C4-2B (cell line): ENCODE measurements around the gene SIK3.

Source experiments
- CTCF ChIP-seq: fragments of 450-650 bp; conservative IDR thresholded peaks from 2 replicates; pipeline ENCODE4 v1.5.1; 2017; ENCODE audit warnings: mild to moderate bottlenecking
- ZFX ChIP-seq: fragments of 450-650 bp; IDR thresholded peaks from 2 replicates; pipeline ENCODE4 v1.6.1; 2017

DNA sequence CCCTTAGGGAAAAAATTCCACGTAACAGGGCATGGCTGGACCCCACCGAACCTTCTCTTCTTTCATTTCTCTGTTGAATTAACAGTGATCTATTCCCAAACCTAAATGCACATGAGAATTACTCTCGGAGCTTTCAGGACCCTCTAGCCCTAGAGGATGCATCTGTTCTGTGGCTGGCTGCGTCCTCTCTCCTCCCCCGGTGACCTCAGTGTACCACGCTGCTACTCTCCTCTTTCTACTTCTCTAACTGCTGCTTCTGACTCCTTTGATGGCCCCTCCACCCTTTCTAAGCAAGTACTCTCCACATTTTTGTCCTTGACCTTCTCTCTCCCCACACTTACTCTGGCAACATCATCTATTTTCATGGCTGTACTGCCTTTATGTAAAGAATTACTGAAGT, 248.7 kb downstream of the SIK3 start:
- no peak for TF ChIP-seq CTCF
- TF ChIP-seq ZFX, result no peak
